CD4-positive, alpha-beta T cell treated with Interferon alpha-2 for 1 hour (primary cell): ENCODE measurements around the gene TMEM106B.
A peak's percentile ranks its signal among the peaks of the same experiment; 100 is the strongest.

Source experiments
- DNase-seq, 2 donors: peaks; one replicate each; pipeline ENCODE4 v3.0.0-alpha.2; 2020 to 2022

Gene TMEM106B

GRCh38 chr7:12229046-12229445, 18.0 kb downstream of the TMEM106B start:
- no peak for DNase-seq

- DNase-seq: no peak
These were observed 20.0 kb downstream of the TMEM106B start for GRCh38 chr7:12231097-12231496.

GRCh38 chr7:12233175-12233574, 22.1 kb downstream of the TMEM106B start:
- DNase-seq: no peak

GRCh38 chr7:12234334-12234865, 23.3 kb downstream of the TMEM106B start:
- DNase-seq: no peak

GRCh38 chr7:12235970-12236369, 24.9 kb downstream of the TMEM106B start:
- DNase-seq: no peak

GRCh38 chr7:12237007-12237406, 25.9 kb downstream of the TMEM106B start:
- no peak for DNase-seq

GRCh38 chr7:12239806-12240205, 28.7 kb downstream of the TMEM106B start:
- DNase-seq: no peak

GRCh38 chr7:12244129-12244528, 33.0 kb downstream of the TMEM106B start:
- no peak for DNase-seq

GRCh38 chr7:12244694-12245093, 33.6 kb downstream of the TMEM106B start:
- no peak for DNase-seq

GRCh38 chr7:12249706-12250105, 38.6 kb downstream of the TMEM106B start:
- DNase-seq: no peak

- DNase-seq: no peak
These were observed 39.1 kb downstream of the TMEM106B start for GRCh38 chr7:12250232-12250631.

GRCh38 chr7:12256090-12256489, 45.0 kb downstream of the TMEM106B start:
- DNase-seq: peak in 1 of 2 donors; percentile 24

- peak; percentile 39 to 86 for DNase-seq
These were observed 46.5 kb downstream of the TMEM106B start for GRCh38 chr7:12257582-12257981.

- DNase-seq: no peak
These were observed 47.0 kb downstream of the TMEM106B start for GRCh38 chr7:12258074-12258473.

- DNase-seq: no peak
These were observed 56.4 kb downstream of the TMEM106B start for GRCh38 chr7:12267542-12267941.

GRCh38 chr7:12269100-12269895, 58.2 kb downstream of the TMEM106B start:
- no peak for DNase-seq

- no peak for DNase-seq
These were observed 69.9 kb downstream of the TMEM106B start for GRCh38 chr7:12281038-12281437.

GRCh38 chr7:12287901-12288300, 76.8 kb downstream of the TMEM106B start:
- no peak for DNase-seq

GRCh38 chr7:12289996-12290395, 78.9 kb downstream of the TMEM106B start:
- DNase-seq: no peak

GRCh38 chr7:12290761-12291160, 79.7 kb downstream of the TMEM106B start:
- DNase-seq: no peak

GRCh38 chr7:12291870-12292269, 80.8 kb downstream of the TMEM106B start:
- peak in 1 of 2 donors; percentile 14 for DNase-seq
